T1000 (cell line): ENCODE measurements around the gene SPOCK3.
"Not testable (repeated sequence)": the region's sequence is repeated elsewhere in the genome, so short reads cannot be mapped to it uniquely, and the experiment has no call there.

ENCODE experiments used
- DNase-seq: peaks from one replicate; lab custom pipeline; 2025; ENCODE audit warnings: mixed read lengths; lab: John Stamatoyannopoulos, UW

SPOCK3 gene

GRCh38 chr4:166823126-166823525 is 411.2 kb downstream of the SPOCK3 start:
- DNase-seq = no peak

GRCh38 chr4:166822386-166822785 is 411.9 kb downstream of the SPOCK3 start:
- no peak for DNase-seq

GRCh38 chr4:166816890-166817289 is 417.4 kb downstream of the SPOCK3 start:
- DNase-seq = peak; percentile 34

- no peak for DNase-seq
Measured at GRCh38 chr4:166808380-166808779, 425.9 kb downstream of the SPOCK3 start.

GRCh38 chr4:166802346-166802745 is 431.9 kb downstream of the SPOCK3 start:
- no peak for DNase-seq

- no peak for DNase-seq
Measured at GRCh38 chr4:166798126-166798525, 436.2 kb downstream of the SPOCK3 start.

- no peak for DNase-seq
Measured at GRCh38 chr4:166777760-166778159, 456.5 kb downstream of the SPOCK3 start.

- DNase-seq = no peak
Measured at GRCh38 chr4:166763018-166763417, 471.3 kb downstream of the SPOCK3 start.

- no peak for DNase-seq
Measured at GRCh38 chr4:166741742-166742141, 492.6 kb downstream of the SPOCK3 start.

- DNase-seq = not testable (repeated sequence)
Measured at GRCh38 chr4:166739215-166739614, 495.1 kb downstream of the SPOCK3 start.

- no peak for DNase-seq
Measured at GRCh38 chr4:166737430-166737829, 496.9 kb downstream of the SPOCK3 start.

- no peak for DNase-seq
Measured at GRCh38 chr4:166735553-166735952, 498.7 kb downstream of the SPOCK3 start.

- DNase-seq = no peak
Measured at GRCh38 chr4:166734797-166735196, 499.5 kb downstream of the SPOCK3 start.

- DNase-seq = no peak
Measured at GRCh38 chr4:166733686-166734085, 500.6 kb downstream of the SPOCK3 start.

GRCh38 chr4:166726832-166727231 is 507.5 kb downstream of the SPOCK3 start:
- no peak for DNase-seq

- no peak for DNase-seq
Measured at GRCh38 chr4:166724369-166724768, 509.9 kb downstream of the SPOCK3 start.

GRCh38 chr4:166723532-166724140 is 510.7 kb downstream of the SPOCK3 start:
- DNase-seq = no peak

GRCh38 chr4:166715748-166716713 is 518.3 kb downstream of the SPOCK3 start:
- not testable (repeated sequence) for DNase-seq

- DNase-seq = no peak
Measured at GRCh38 chr4:166700592-166700991, 533.7 kb downstream of the SPOCK3 start.

GRCh38 chr4:166688835-166689234 is 545.5 kb downstream of the SPOCK3 start:
- DNase-seq = no peak

GRCh38 chr4:166687828-166688227 is 546.5 kb downstream of the SPOCK3 start:
- DNase-seq = no peak
